Left colon (tissue), 2 donors: Measurements from ENCODE around the gene PRPH2. TPM values are rescaled to one million over a fixed set of nuclear protein-coding genes. Genes with fewer than 3 reads are reported as not detected.
A peak's percentile ranks its signal among the peaks of the same experiment; 100 is the strongest.

Experiments
- ATAC-seq: fragments of 200-7000 bp; cut with Tn5 transposase; one replicate; pipeline ENCODE4 v1.9.1; 2020; ENCODE audit warnings: mild to moderate bottlenecking, moderate library complexity
- DNase-seq, 2 donors: peaks; one replicate each; pipeline ENCODE4 v3.0.0-alpha.2; 2020
- intact Hi-C, 2 donors: fragments of 100-400 bp; cut with DNase I in 1 of 2; cut with micrococcal nuclease in 1 of 2; formaldehyde crosslinking; loops; one replicate each; pipeline versions ENCODE4 v1.11.2 to v1.14.0; 2022; cut with DNase I, micrococcal nuclease
- total RNA-seq, 2 donors: library from RNA; stranded (reverse); fragmentation: NEBNext Ultra II Directional; extraction: Animal tissue kit (Norgen Biotek cat#: 25700); gene quantifications; one replicate each; pipeline ENCODE4 v1.2.1, GENCODE V29; 2021
- donor health status: DM: no; HTN: no; CAD: no.
- donor health status: DM: yes; HTN: yes; CAD: no.

Gene PRPH2
- total RNA-seq, 2 donors from 2014 or later, result 0.40 to 0.67 TPM

DNA sequence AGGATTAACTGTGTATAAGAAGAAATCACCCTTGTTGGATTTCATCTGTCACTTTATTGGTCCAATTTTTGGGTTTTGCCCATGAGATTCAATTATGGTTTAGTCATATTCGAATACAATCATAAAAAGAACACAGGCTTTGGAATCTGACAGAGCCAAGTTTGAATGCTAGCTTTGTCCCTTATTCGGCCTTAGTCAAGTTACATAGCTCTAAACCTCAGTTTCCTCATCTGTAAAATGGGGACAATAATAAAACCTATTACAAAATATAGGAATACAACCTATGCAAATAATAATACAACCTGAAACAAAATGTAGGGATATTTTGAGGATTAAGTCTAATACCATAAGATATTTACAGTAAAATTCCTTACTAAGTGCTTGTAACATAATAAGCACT lies 57.7 kb downstream of the PRPH2 start:
- DNase-seq (no peak), ATAC-seq (no peak)
- intact Hi-C loops, result loop anchor here in 1 of 2 donors (5.0 kb wide), 2 partner anchors 63 to 213 kb away; partner anchors contain the start of gene RPL7L1

DNA sequence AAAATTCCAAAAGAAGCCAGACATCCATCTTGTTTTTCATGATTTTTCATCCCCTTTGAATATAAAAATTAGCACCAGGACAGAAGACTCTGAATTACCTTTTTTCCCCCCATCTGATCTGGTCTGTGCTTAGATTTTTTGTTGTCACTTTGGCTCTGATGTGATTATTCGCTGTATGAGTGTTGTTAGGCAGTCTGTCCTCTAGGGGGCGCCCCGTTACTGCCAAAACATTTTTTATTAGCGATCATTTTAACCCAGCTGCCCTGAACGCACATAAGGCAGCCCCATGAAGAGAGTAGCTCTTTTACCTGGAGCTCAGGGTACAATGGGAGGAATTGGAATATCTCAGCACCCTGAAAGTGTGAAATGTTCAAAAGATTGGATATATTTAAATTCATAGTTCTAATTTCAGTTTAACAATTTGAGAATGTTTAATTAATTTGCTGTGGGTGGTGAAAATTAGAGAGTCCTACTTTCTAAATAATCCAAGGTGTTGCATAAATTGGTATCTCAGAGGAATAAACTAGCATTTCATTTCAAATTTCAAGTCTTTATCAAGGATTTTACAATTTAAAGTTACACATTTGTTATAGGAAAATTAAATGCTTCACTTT lies 60.8 kb downstream of the PRPH2 start:
- ATAC-seq (peak; percentile 88), DNase-seq (peak; percentile 55 to 79)
- intact Hi-C loops, result loop anchor here in 1 of 2 donors (5.0 kb wide), 2 partner anchors 66 to 216 kb away; partner anchors contain the start of gene RPL7L1

DNA sequence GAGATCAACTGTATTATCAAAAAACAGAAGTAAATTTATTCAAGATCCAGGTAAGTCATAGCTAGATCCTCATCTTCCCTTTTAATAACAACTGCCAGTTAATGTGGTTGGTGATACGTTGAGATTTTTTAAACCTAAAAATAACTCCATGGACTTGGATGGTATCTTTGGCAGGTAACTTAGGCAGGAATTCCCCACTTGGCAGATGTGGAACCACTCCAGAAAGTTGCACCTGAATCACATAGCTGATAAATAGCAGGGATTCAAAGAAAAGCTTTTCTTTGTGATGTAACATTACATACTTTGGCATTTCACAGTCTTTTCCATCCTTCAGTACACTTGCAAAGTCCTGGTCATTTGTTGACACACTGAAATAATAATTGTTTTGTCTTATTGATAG lies 62.6 kb downstream of the PRPH2 start:
- ATAC-seq, result no peak
- intact Hi-C loops, result loop anchor here in 1 of 2 donors (5.0 kb wide), 2 partner anchors 67 to 217 kb away; partner anchors contain the start of gene RPL7L1
- DNase-seq, result no peak

DNA sequence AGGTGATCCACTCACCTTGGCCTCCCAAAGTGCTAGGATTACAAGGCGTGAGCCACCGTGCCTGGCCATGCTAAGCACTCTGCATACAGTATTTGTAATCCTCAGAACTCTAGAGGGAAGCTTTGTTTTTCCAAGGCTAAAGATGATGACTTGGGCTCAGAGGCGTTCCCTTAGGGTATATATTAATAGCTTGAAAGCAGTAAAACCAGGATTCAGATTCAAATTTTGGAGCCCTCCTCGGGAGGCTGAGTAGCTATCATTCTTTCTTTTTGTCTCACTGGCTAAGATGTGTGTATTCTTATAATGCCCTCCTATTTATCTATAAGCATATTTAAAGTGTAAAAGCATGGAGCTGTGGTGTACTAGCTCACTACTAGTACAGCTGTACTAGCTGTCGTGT lies 68.5 kb downstream of the PRPH2 start:
- no peak for DNase-seq
- intact Hi-C loops, result no loop called here
- no peak for ATAC-seq

DNA sequence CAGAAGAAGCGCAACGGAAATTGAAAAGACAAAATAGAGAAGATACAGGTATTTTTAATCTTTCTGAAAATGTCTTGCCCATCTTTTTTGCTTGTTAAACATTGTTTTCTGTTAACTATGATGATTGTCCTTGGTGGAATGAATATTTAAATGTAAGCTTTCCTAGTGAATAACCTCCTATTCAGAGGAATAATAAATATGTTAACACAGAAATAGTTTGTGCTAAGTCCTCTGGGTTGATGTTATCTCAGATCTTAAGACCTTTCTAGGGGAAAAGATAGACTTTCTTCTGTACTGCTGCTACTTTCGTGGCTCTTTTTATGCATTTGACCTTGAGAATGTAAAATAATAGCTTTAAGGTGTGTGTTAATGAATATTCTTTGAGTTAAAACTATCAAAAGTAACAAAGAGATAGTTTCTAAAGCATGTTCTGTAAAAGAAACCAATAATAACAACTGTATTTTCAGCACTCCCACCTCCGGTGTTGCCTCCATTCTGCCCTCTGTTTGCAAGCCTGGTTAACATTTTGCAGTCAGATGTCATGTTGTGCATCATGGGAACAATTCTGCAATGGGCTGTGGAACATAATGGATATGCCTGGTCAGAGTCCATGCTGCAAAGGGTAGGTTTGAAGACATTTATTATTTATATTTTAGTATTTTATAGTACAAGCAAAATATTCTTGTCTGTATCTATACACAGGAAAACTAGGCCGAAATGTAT lies 70.2 kb downstream of the PRPH2 start:
- intact Hi-C loops, result no loop called here
- ATAC-seq, result no peak
- DNase-seq, result no peak

Other genes starting within 250 kb of the PRPH2 start
- gene UBR2, start 158.6 kb downstream of the PRPH2 start, total RNA-seq, result 10 to 100 TPM; 39.0 to 46.5 TPM
- gene TBCC, start 23.5 kb upstream of the PRPH2 start, total RNA-seq, result 10 to 100 TPM; 21.3 to 26.4 TPM
- gene BICRAL, start 59.5 kb upstream of the PRPH2 start, total RNA-seq, result 10 to 100 TPM; 20.2 to 20.5 TPM
- gene RPL7L1, start 157.0 kb upstream of the PRPH2 start, total RNA-seq, result 10 to 100 TPM; 43.7 to 50.4 TPM
- gene PTCRA, start 193.5 kb upstream of the PRPH2 start, total RNA-seq, result not detected
- 10 to 100 TPM; 19.6 to 25.9 TPM for gene CNPY3, start 206.9 kb upstream of the PRPH2 start, total RNA-seq
- gene GNMT, start 238.2 kb upstream of the PRPH2 start, total RNA-seq, result under 1 TPM in 1 of 2 donors, not detected in 1; 0.37 TPM